ENCODE results near the gene SLITRK1. TPM values are rescaled to one million over a fixed set of nuclear protein-coding genes. Genes with fewer than 3 reads are reported as not detected.

SLITRK1 gene
- total RNA-seq, 2 donors from 2014 or later, result 0.52 to 1.6 TPM

DNA sequence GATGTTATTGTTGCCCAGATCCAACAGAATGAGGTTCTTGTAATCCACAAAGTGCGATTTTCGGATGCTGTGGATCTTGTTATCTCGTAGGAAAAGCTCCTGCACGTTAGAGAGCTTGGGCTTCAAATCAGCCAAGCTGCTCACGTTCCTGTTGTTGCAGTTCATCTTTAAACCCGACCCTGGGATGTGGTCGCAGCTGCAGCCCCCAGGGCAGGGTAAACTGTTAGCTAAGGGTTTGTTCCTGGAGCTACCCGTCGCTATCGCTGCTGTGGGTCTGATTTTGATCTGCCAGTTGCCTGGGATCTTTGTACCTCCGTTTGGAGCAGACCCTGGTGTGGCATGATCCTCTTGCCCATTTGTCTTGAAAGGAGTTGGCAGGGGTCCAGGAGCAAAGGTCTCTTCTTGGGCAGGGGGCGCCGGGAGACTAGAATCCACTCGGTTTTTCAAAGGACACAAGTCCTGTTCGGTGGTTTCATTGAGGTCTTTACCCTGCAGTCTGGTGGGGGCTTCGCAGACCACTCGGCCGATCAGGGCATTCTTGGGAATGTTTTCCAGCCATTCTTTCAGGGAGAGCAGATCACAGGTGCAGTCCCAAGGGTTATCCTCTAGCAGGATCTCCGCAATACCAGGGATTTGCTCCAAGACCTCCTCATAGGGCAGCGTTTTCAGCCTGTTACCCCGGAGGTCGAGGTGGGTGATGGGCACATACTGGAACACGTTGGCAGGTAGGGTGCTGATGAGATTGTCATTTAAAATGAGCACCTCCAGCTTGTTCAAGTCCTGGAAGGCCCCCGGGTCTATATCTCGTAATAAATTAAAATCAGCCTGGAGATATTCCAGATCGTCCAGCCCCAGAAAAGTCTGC is 1.8 kb downstream of the SLITRK1 start:
- 11 to 18% methylated on average over 21 to 26 of the region's 26 CpGs for WGBS, 2 donors
- no peak for TF ChIP-seq POLR2A (IDR thresholded peaks at IDR 0.05)
- TF ChIP-seq, protein P1, sequence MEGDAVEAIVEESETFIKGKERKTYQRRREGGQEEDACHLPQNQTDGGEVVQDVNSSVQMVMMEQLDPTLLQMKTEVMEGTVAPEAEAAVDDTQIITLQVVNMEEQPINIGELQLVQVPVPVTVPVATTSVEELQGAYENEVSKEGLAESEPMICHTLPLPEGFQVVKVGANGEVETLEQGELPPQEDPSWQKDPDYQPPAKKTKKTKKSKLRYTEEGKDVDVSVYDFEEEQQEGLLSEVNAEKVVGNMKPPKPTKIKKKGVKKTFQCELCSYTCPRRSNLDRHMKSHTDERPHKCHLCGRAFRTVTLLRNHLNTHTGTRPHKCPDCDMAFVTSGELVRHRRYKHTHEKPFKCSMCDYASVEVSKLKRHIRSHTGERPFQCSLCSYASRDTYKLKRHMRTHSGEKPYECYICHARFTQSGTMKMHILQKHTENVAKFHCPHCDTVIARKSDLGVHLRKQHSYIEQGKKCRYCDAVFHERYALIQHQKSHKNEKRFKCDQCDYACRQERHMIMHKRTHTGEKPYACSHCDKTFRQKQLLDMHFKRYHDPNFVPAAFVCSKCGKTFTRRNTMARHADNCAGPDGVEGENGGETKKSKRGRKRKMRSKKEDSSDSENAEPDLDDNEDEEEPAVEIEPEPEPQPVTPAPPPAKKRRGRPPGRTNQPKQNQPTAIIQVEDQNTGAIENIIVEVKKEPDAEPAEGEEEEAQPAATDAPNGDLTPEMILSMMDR (IDR thresholded peaks at IDR 0.05), result no peak
- H3K4me1 ChIP-seq, result peaks cover 8% of the 10 kb centered on the region
- DNase-seq, result peak in 2 of 4 donors; percentile 24 to 28
- peak overlapping the region in 1 of 4 donors; percentile 63 for H3K27ac ChIP-seq
- H3K4me3 ChIP-seq, result no peak overlapping the region
- ATAC-seq, result no peak
- intact Hi-C loops (cut with DNase I), result no loop called here
- no peaks in the 10 kb centered on the region for H3K27me3 ChIP-seq
- H3K9me3 ChIP-seq, result no peaks in the 10 kb centered on the region
- H3K36me3 ChIP-seq (replicated peaks in 1 of 2; ENCODE audit: insufficient read depth in 1 of 2, low read depth in 2 of 2), result no peaks in the 10 kb centered on the region

DNA sequence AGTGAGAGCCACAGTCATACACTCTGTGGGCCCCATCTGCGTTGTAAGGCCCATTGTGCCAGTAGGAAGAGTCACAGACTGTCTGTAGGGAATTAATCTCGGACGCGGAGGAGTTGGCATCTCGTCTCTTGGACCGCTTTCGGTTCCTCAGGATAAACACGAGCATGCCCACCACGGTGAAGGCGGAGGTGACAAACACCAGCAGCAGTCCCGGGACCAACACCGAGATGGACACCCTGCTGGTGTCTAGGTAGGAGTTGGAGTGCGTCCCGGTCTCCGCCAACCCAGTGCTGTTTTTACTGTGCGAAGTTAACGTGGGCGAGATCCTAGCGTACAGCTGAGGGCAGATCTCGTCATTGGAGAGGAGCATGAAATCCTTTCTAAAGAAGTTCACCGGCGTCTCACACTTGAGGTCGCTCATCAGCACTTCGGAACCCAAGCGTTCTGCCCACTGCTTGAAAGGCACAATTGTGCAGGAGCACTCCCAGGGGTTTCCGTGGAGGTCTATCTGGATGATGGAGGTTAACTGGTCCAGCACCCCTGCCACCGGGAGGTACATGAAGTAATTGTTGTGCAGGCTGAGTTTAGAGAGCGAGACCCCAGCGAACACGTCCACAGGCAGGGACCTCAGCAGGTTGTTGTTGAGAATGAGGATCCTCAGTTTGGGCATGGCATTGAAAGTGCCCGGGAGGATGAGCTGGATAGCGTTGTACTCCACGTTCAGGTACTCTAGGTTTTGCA is 2.7 kb downstream of the SLITRK1 start:
- no peak for ATAC-seq
- peaks cover 8% of the 10 kb centered on the region for H3K4me1 ChIP-seq
- no peaks in the 10 kb centered on the region for H3K27me3 ChIP-seq
- H3K9me3 ChIP-seq, result no peaks in the 10 kb centered on the region
- intact Hi-C loops (cut with DNase I), result no loop called here
- peak in 1 of 3 donors; percentile 18 for TF ChIP-seq POLR2A (IDR thresholded peaks at IDR 0.05)
- TF ChIP-seq, protein P1 (IDR thresholded peaks at IDR 0.05), result no peak
- peak overlapping the region in 2 of 4 donors; percentile 14 to 63 for H3K27ac ChIP-seq
- peak in 2 of 4 donors; percentile 9 to 17 for DNase-seq
- no peaks in the 10 kb centered on the region for H3K36me3 ChIP-seq (replicated peaks in 1 of 2; ENCODE audit: insufficient read depth in 1 of 2, low read depth in 2 of 2)
- H3K4me3 ChIP-seq, result no peak overlapping the region
- WGBS, 2 donors, result 30 to 47% methylated on average over 25 to 33 of the region's 33 CpGs

DNA sequence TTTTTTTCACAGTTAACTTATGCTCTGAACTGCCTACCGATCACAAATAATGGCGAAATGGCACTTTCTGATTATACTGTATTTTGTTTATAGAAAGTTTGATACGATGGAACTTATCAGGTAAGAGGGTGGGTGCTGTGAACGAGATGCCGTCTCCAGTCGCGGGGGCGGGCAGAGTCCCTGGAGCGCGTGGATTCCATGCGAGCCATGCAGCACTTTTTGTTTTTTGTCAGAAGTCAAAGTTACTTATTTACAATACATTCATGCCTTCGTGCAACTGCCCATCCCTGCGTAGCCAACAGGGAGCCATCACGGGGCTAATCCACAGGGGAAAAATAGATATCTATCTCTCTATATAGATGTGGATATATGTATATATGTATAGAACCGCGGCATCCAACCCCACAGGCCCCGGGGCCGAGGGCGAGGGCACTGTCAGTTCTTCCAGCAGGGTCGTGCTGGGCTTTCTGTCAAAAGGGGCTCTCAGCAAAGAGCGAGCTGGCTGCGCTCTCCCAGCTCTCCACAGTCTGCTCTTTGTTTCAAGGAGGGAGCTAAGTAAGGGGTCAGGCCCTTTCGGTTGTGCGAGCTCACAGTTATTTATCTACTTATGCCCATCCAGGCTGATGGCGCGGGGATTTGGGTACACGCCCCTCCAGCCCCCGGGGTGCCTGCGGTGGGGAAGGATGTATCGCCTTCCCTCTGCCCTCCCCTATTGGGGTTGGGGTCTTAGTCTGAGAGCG is 3.4 kb downstream of the SLITRK1 start:
- no peak for DNase-seq
- intact Hi-C loops (cut with DNase I), result no loop called here
- WGBS, 2 donors, result 34 to 39% methylated on average over 28 to 31 of the region's 31 CpGs
- no peaks in the 10 kb centered on the region for H3K27me3 ChIP-seq
- peak overlapping the region in 2 of 4 donors; percentile 14 to 63 for H3K27ac ChIP-seq
- TF ChIP-seq, protein P1 (IDR thresholded peaks at IDR 0.05), result no peak
- no peak for TF ChIP-seq POLR2A (IDR thresholded peaks at IDR 0.05)
- H3K4me3 ChIP-seq, result no peak overlapping the region
- no peak for ATAC-seq
- peaks cover 8% of the 10 kb centered on the region for H3K4me1 ChIP-seq
- no peaks in the 10 kb centered on the region for H3K36me3 ChIP-seq (replicated peaks in 1 of 2; ENCODE audit: insufficient read depth in 1 of 2, low read depth in 2 of 2)
- H3K9me3 ChIP-seq, result no peaks in the 10 kb centered on the region

DNA sequence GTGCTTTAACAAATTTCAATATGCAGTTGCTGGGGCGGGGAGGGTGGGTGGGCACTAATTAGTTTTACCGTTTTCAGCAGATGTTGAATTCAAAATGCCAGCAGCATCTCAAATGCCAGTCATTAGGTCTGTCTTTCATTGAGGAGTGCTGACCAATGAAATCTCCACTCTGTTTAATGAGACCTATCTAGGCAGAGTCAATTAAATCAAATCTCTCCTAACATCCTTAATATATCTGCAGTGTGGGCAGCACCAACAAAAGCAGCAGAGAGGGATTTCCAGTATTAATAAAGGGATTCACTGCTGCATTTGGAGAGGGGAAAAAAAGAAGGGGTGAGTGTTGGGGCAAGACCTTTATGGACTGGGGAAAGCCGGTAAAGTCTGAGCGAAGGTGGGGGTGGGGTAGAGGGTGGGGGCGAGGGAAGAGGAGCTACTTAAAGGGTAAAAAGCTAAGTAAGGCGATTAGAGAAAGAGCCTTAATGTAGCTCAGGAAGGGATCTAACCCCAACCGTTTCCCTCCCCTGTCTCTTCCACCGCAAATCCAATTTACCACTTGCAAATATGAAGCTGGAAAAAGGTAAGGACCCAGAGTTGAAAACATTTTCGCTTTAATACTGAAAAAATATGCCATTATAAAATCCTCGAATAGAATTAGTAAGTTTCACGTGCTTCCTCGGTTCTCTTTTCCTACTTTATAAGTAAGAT is 4.5 kb downstream of the SLITRK1 start:
- H3K27ac ChIP-seq, result peak overlapping the region in 1 of 4 donors; percentile 36
- H3K36me3 ChIP-seq (replicated peaks in 1 of 2; ENCODE audit: insufficient read depth in 1 of 2, low read depth in 2 of 2), result no peaks in the 10 kb centered on the region
- DNase-seq (no peak), ATAC-seq (no peak)
- intact Hi-C loops (cut with DNase I), result no loop called here
- 45 to 51% methylated on average over 12 of the region's 12 CpGs for WGBS, 2 donors
- H3K27me3 ChIP-seq, result no peaks in the 10 kb centered on the region
- peaks cover 8% of the 10 kb centered on the region for H3K4me1 ChIP-seq
- TF ChIP-seq, protein P1 (IDR thresholded peaks at IDR 0.05), result no peak
- TF ChIP-seq POLR2A (IDR thresholded peaks at IDR 0.05), result no peak
- H3K4me3 ChIP-seq, result no peak overlapping the region
- H3K9me3 ChIP-seq, result no peaks in the 10 kb centered on the region
